ACHN (cell line): ENCODE measurements around the gene PLCG1.

Experiments
- DNase-seq: peaks from one replicate; pipeline ENCODE4 v3.0.0-alpha.2; 2015
- in situ Hi-C: cut with HindIII; loops from 2 replicates; pipeline ENCODE4 v1.10.0; 2017; ENCODE audit warnings: low sequenced_read_pairs, low pct_ligation_motif_present, low pct_unique_long_range_greater_than_20kb

Gene PLCG1

GRCh38 chr20:41172296-41173140, 35.2 kb downstream of the PLCG1 start:
- no peak for DNase-seq
- in situ Hi-C loops, result no loop called here

GRCh38 chr20:41173161-41173721, 35.9 kb downstream of the PLCG1 start:
- peak; percentile 60 for DNase-seq
- in situ Hi-C loops, result no loop called here

- DNase-seq, result no peak
- in situ Hi-C loops, result no loop called here
These were observed 36.5 kb downstream of the PLCG1 start for GRCh38 chr20:41173791-41174341.

- in situ Hi-C loops, result no loop called here
These were observed 37.0 kb downstream of the PLCG1 start for GRCh38 chr20:41174373-41174772.

GRCh38 chr20:41174782-41175181, 37.4 kb downstream of the PLCG1 start:
- in situ Hi-C loops, result no loop called here
- DNase-seq, result no peak

More at GRCh38 chr20:41174373-41174772, 37.0 kb downstream of the PLCG1 start:
- no peak for DNase-seq

- no peak for DNase-seq
- in situ Hi-C loops, result no loop called here
These were observed 37.9 kb downstream of the PLCG1 start for GRCh38 chr20:41175201-41175651.

- no peak for DNase-seq
- in situ Hi-C loops, result no loop called here
These were observed 38.5 kb downstream of the PLCG1 start for GRCh38 chr20:41175727-41176330.

- DNase-seq, result no peak
- in situ Hi-C loops, result no loop called here
These were observed 39.6 kb downstream of the PLCG1 start for GRCh38 chr20:41176711-41177552.

GRCh38 chr20:41177636-41178035, 40.3 kb downstream of the PLCG1 start:
- in situ Hi-C loops, result no loop called here
- DNase-seq, result peak; percentile 88

- no peak for DNase-seq
- in situ Hi-C loops, result no loop called here
These were observed 41.2 kb downstream of the PLCG1 start for GRCh38 chr20:41178495-41178894.

GRCh38 chr20:41178904-41179432, 41.6 kb downstream of the PLCG1 start:
- in situ Hi-C loops, result no loop called here
- DNase-seq, result no peak

- in situ Hi-C loops, result no loop called here
- no peak for DNase-seq
These were observed 42.6 kb downstream of the PLCG1 start for GRCh38 chr20:41179961-41180360.

GRCh38 chr20:41180599-41181333, 43.4 kb downstream of the PLCG1 start:
- no peak for DNase-seq
- in situ Hi-C loops, result no loop called here

- in situ Hi-C loops, result no loop called here
- DNase-seq, result no peak
These were observed 44.2 kb downstream of the PLCG1 start for GRCh38 chr20:41181567-41181966.

GRCh38 chr20:41182296-41183212, 45.2 kb downstream of the PLCG1 start:
- DNase-seq, result no peak
- in situ Hi-C loops, result no loop called here

- in situ Hi-C loops, result no loop called here
- DNase-seq, result no peak
These were observed 46.0 kb downstream of the PLCG1 start for GRCh38 chr20:41183391-41183790.

- in situ Hi-C loops, result no loop called here
- no peak for DNase-seq
These were observed 46.5 kb downstream of the PLCG1 start for GRCh38 chr20:41183831-41184230.
